ENCODE data around the gene MAMDC4. TPM values are rescaled to one million over a fixed set of nuclear protein-coding genes. Genes with fewer than 3 reads are reported as not detected.
"Not testable (repeated sequence)": the region's sequence is repeated elsewhere in the genome, so short reads cannot be mapped to it uniquely, and the experiment has no call there.

MAMDC4 gene
- total and polyA plus RNA-seq, 4 experiments from 2014 or later: 9.3 to 11.7 TPM; not detected in 2

DNA sequence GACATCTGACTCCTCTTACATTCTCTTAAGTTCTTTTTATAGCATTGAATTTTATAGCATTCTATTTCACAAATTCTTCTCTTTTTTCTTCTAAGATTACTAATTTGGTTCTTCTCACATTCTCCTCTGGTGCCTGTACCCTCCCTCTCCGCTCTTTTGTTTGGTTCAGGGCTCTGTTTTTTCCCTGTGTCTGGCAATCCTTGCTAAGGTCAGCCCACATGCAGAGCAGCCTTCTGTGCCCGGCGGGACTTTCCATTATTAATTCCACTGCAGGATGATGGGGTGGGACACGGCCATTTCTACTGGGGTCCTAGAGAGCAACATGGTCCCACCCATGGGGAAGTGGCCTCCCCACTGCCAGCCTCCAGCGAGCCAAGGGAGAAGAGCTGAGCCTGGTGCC lies 24.3 kb downstream of the MAMDC4 start:
- POLR2A ChIA-PET (ENCODE audit: partially characterized antibody): no interaction called here
- DNase-seq: no peak
- CTCF ChIA-PET (ENCODE audit: partially characterized antibody): no interaction called here
- no peaks in the 10 kb centered on the region for H3K36me3 Mint-ChIP-seq
- Histone ChIP-seq H3K36me3 (ENCODE audit: insufficient read depth, low read length) (no peaks in the 10 kb centered on the region), H3K4me1 (ENCODE audit: insufficient read depth, low read length) (peaks cover 3% of the 10 kb centered on the region), H3K4me3 (ENCODE audit: low read length in 2 of 2) (no peak overlapping the region), H3K9me3 (ENCODE audit: control insufficient read depth in 1 of 2, low read length in 2 of 2) (no peaks in the 10 kb centered on the region), H3K27me3 (ENCODE audit: insufficient read depth, low read length) (no peaks in the 10 kb centered on the region), H3K27ac (ENCODE audit: low read depth, low read length) (no peak overlapping the region)
- peak overlapping the region in 1 of 8 donors; percentile 45 for H3K4me3 Mint-ChIP-seq
- H3K9me3 Mint-ChIP-seq: peaks cover 0 to 3% (median 0%) of the 10 kb centered on the region in 8 donors
- intact Hi-C loops (cut with micrococcal nuclease): no loop called here
- H3K4me1 Mint-ChIP-seq: peaks cover 0 to 4% (median 3%) of the 10 kb centered on the region in 4 donors
- no peak overlapping the region for H3K27ac Mint-ChIP-seq
- no peaks in the 10 kb centered on the region for H3K27me3 Mint-ChIP-seq

DNA sequence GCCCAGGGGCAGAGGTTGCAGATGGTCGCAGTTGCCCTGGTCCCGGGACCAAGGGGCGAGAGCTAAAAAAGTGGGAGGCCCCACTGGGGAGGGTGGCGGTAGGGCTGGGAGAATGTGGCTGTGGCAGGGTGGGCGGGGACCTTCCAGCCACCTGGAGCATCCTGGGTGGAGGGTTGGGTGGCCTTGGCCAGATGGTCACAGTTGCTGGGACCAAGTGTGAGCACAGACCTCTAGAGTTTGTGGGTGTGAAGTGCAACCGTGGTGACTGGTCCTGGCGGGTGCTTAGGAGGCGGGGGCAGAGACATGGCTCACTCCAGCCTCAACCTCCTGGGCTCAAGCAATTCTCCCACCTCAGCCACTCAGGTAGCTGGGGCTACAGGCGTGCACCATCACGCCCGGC lies 28.5 kb downstream of the MAMDC4 start:
- Histone ChIP-seq H3K27ac (ENCODE audit: low read depth, low read length) (no peak overlapping the region), H3K36me3 (ENCODE audit: insufficient read depth, low read length) (no peaks in the 10 kb centered on the region), H3K9me3 (ENCODE audit: control insufficient read depth in 1 of 2, low read length in 2 of 2) (no peaks in the 10 kb centered on the region), H3K27me3 (ENCODE audit: insufficient read depth, low read length) (no peaks in the 10 kb centered on the region), H3K4me1 (ENCODE audit: insufficient read depth, low read length) (peaks cover 36% of the 10 kb centered on the region), H3K4me3 (ENCODE audit: low read length in 2 of 2) (no peak overlapping the region)
- no peak for DNase-seq
- no peaks in the 10 kb centered on the region for H3K9me3 Mint-ChIP-seq
- CTCF ChIA-PET (ENCODE audit: partially characterized antibody): interaction anchor here (0.7 to 3.2 kb wide), 8 partner anchors 11 to 215 kb away, joined by 3 to 21 read pairs (median 4); partner anchors contain the start of gene AJM1
- H3K27ac Mint-ChIP-seq: peak overlapping the region in 3 of 7 donors; percentile 64 to 99 (median 89)
- peaks cover 5 to 23% (median 17%) of the 10 kb centered on the region in 4 donors for H3K4me1 Mint-ChIP-seq
- H3K27me3 Mint-ChIP-seq: no peaks in the 10 kb centered on the region
- POLR2A ChIA-PET (ENCODE audit: partially characterized antibody): interaction anchor here (1.3 to 4.0 kb wide), 5 partner anchors 10 to 73 kb away, joined by 3 to 21 read pairs (median 6); partner anchors contain the start of gene RABL6
- intact Hi-C loops (cut with micrococcal nuclease): no loop called here
- H3K36me3 Mint-ChIP-seq: peaks cover 0 to 6% of the 10 kb centered on the region in 2 donors
- H3K4me3 Mint-ChIP-seq: peak overlapping the region in 2 of 8 donors; percentile 30 to 54

DNA sequence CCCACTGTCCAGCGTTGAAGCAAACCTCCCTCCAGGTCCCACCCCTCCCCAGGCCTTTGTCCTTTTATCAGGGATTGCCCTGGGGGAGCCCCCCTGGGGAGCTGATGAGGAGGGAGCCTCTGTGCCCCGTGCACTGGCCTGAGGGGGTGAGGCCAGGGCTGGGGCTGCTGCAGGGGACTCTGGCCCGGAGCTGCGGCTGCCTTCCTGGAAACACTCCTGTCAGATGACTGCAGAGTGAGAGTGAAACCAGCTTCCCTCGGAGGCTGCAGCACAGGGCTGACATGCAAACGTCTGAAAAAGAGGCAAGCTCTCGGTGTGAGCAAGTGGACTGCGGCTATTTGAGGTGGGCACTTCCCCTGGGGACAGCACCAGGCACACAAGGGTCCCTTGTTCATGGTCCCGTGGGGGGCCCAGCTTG lies 29.6 kb downstream of the MAMDC4 start:
- peak in 4 of 5 donors; percentile 29 to 56 (median 34) for DNase-seq
- Mint-ChIP-seq H3K27ac (peak overlapping the region; percentile 92 to 99 (median 94)), H3K27me3 (no peaks in the 10 kb centered on the region), H3K4me3 (peak overlapping the region; percentile 76 to 89 (median 84)), H3K36me3 (peaks cover 0 to 6% of the 10 kb centered on the region in 2 donors), H3K9me3 (no peaks in the 10 kb centered on the region), H3K4me1 (peaks cover 5 to 23% (median 17%) of the 10 kb centered on the region in 4 donors)
- Histone ChIP-seq H3K9me3 (ENCODE audit: control insufficient read depth in 1 of 2, low read length in 2 of 2) (no peaks in the 10 kb centered on the region), H3K4me1 (ENCODE audit: insufficient read depth, low read length) (peaks cover 38% of the 10 kb centered on the region), H3K4me3 (ENCODE audit: low read length in 2 of 2) (peak overlapping the region; percentile 43 to 91), H3K36me3 (ENCODE audit: insufficient read depth, low read length) (no peaks in the 10 kb centered on the region), H3K27ac (ENCODE audit: low read depth, low read length) (peak overlapping the region; percentile 87), H3K27me3 (ENCODE audit: insufficient read depth, low read length) (no peaks in the 10 kb centered on the region)
- intact Hi-C loops (cut with micrococcal nuclease): loop anchor here (1.0 kb wide), 2 partner anchors 21 to 63 kb away; partner anchors contain the start of gene FBXW5
- ChIA-PET CTCF (ENCODE audit: partially characterized antibody) (interaction anchor here (0.9 to 3.2 kb wide), 11 partner anchors 9 to 214 kb away, joined by 3 to 21 read pairs (median 3); partner anchors contain the start of gene AJM1), POLR2A (ENCODE audit: partially characterized antibody) (interaction anchor here (0.5 to 4.0 kb wide), 17 partner anchors 9 to 205 kb away, joined by 3 to 21 read pairs (median 4); partner anchors contain the start of genes AJM1, EDF1, FBXW5 and MAN1B1)

DNA sequence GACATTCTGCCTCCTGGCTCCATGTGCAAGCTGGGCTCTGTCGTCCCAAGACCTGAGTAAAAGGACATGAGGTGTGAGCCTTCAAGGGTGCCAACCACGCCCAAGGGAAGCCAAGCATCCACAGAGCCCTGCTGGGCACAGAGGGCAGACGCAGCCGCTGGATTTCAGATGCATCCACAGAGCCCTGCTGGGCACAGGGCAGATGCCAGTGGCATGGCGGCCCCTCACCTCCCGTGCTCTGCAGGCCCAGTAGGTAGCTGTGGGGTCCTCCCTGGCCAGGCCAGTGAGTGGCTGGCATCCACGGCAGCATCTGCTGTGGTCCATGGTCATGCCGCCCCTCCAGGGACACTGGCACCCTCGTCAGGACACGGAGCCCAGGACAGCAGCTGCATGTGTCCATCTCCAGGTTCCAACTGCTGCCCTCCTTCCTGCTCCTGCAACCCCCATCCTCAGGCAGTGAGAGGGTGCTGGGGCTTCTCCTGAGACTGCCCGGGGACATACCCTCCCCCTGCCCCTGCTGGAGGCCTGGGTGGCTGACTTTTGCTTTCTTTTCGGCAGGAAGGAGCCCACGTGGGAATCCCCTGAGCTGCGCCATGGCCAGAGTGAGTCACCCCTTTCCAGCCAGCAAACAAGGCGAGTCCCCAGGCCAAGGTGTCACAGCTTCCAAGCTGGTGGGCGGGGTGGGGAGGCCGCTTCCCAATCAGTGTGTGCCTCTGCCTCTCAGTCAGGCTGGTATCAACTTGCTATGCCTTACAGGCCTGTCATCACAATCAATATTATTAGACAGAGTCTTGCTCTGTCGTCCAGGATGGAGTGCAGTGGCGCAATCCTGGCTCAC lies 30.2 kb downstream of the MAMDC4 start:
- Histone ChIP-seq H3K27ac (ENCODE audit: low read depth, low read length) (peak overlapping the region; percentile 87), H3K27me3 (ENCODE audit: insufficient read depth, low read length) (no peaks in the 10 kb centered on the region), H3K4me1 (ENCODE audit: insufficient read depth, low read length) (peaks cover 41% of the 10 kb centered on the region), H3K9me3 (ENCODE audit: control insufficient read depth in 1 of 2, low read length in 2 of 2) (no peaks in the 10 kb centered on the region), H3K36me3 (ENCODE audit: insufficient read depth, low read length) (no peaks in the 10 kb centered on the region), H3K4me3 (ENCODE audit: low read length in 2 of 2) (peak overlapping the region; percentile 43 to 91)
- Mint-ChIP-seq H3K4me1 (peaks cover 9 to 28% (median 22%) of the 10 kb centered on the region in 4 donors), H3K27me3 (no peaks in the 10 kb centered on the region), H3K27ac (peak overlapping the region; percentile 92 to 99 (median 94)), H3K9me3 (no peaks in the 10 kb centered on the region), H3K4me3 (peak overlapping the region; percentile 76 to 89 (median 84)), H3K36me3 (peaks cover 0 to 6% of the 10 kb centered on the region in 2 donors)
- intact Hi-C loops (cut with micrococcal nuclease): loop anchor here (1.0 kb wide), 2 partner anchors 20 to 62 kb away; partner anchors contain the start of gene FBXW5
- DNase-seq: peak; percentile 78 to 99 (median 80)
- ChIA-PET POLR2A (ENCODE audit: partially characterized antibody) (interaction anchor here (0.5 to 4.0 kb wide), 18 partner anchors 8 to 205 kb away, joined by 3 to 21 read pairs (median 4); partner anchors contain the start of genes AJM1, EDF1, FBXW5 and MAN1B1), CTCF (ENCODE audit: partially characterized antibody) (interaction anchor here (0.9 to 3.2 kb wide), 12 partner anchors 8 to 214 kb away, joined by 3 to 21 read pairs (median 3); partner anchors contain the start of gene AJM1)

DNA sequence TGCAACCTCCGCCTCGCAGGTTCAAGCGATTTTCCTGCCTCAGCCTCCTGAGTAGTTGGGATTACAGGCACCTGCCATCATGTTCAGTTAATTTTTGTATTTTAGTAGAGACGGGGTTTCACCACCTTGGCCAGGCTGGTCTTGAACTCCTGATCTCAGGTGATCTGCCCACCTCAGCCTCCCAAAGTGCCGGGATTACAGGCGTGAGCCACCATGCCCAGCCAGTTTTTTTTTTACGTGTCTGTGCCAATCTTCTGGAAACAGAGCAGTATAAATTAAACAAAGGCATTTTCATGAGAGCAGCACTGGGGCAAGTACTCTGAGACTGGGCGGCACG lies 30.8 kb downstream of the MAMDC4 start:
- H3K9me3 Mint-ChIP-seq; H3K36me3 ChIP-seq (ENCODE audit: insufficient read depth, low read length); H3K9me3 ChIP-seq (ENCODE audit: control insufficient read depth in 1 of 2, low read length in 2 of 2); H3K36me3 Mint-ChIP-seq; H3K27me3 ChIP-seq (ENCODE audit: insufficient read depth, low read length); DNase-seq; H3K27me3 Mint-ChIP-seq; H3K4me3 ChIP-seq (ENCODE audit: low read length in 2 of 2): not testable (repeated sequence)
- intact Hi-C loops (cut with micrococcal nuclease): loop anchor here (1.0 kb wide), 2 partner anchors 19 to 61 kb away; partner anchors contain the start of gene FBXW5
- H3K4me1 ChIP-seq (ENCODE audit: insufficient read depth, low read length): peaks cover 46% of the 10 kb centered on the region
- Mint-ChIP-seq H3K27ac (peak overlapping the region; percentile 92 to 99 (median 94)), H3K4me1 (peaks cover 13 to 31% (median 26%) of the 10 kb centered on the region in 4 donors), H3K4me3 (peak overlapping the region in 7 of 8 donors; percentile 77 to 89 (median 85))
- POLR2A ChIA-PET (ENCODE audit: partially characterized antibody): interaction anchor here (0.8 to 4.0 kb wide), 8 partner anchors 17 to 204 kb away, joined by 3 to 21 read pairs (median 6); partner anchors contain the start of genes EDF1, FBXW5, MAN1B1 and PAXX
- peak overlapping the region; percentile 87 for H3K27ac ChIP-seq (ENCODE audit: low read depth, low read length)
- CTCF ChIA-PET (ENCODE audit: partially characterized antibody): interaction anchor here (1.1 to 3.2 kb wide), 3 partner anchors 19 to 147 kb away, joined by 5 to 21 read pairs (median 6); partner anchors contain the start of gene AJM1

- ChIA-PET POLR2A (ENCODE audit: partially characterized antibody) (interaction anchor here (1.2 to 4.0 kb wide), 4 partner anchors 18 to 76 kb away, joined by 4 to 21 read pairs (median 6); partner anchors contain the start of genes EDF1 and RABL6), CTCF (ENCODE audit: partially characterized antibody) (interaction anchor here (0.9 kb wide), 1 partner anchor 41 kb away, joined by 5 read pairs; the partner anchor contains the start of gene AJM1)
- H3K9me3 Mint-ChIP-seq; H3K36me3 Mint-ChIP-seq; H3K4me3 ChIP-seq (ENCODE audit: low read length in 2 of 2); intact Hi-C loops (cut with micrococcal nuclease); H3K36me3 ChIP-seq (ENCODE audit: insufficient read depth, low read length); H3K27me3 ChIP-seq (ENCODE audit: insufficient read depth, low read length); H3K27me3 Mint-ChIP-seq; H3K9me3 ChIP-seq (ENCODE audit: control insufficient read depth in 1 of 2, low read length in 2 of 2); DNase-seq: not testable (repeated sequence)
- H3K27ac ChIP-seq (ENCODE audit: low read depth, low read length): peak overlapping the region; percentile 87
- H3K27ac Mint-ChIP-seq: peak overlapping the region in 6 of 7 donors; percentile 51 to 99 (median 86)
- H3K4me1 ChIP-seq (ENCODE audit: insufficient read depth, low read length): peaks cover 54% of the 10 kb centered on the region
- H3K4me1 Mint-ChIP-seq: peaks cover 16 to 39% (median 30%) of the 10 kb centered on the region in 4 donors
- peak overlapping the region in 1 of 8 donors; percentile 15 for H3K4me3 Mint-ChIP-seq
These were observed 31.5 kb downstream of the MAMDC4 start for GRCh38 chr9:136883670-136884069.
